Suppressor macrophage (primary cell): ENCODE results near the gene EMX2.

Experiments used
- DNase-seq, 4 experiments: peaks; one replicate each; pipeline ENCODE4 v3.0.0-alpha.2; 2020 to 2022

The EMX2 gene

GRCh38 chr10:117545141-117546019 is 2.8 kb downstream of the EMX2 start:
- DNase-seq, result no peak

GRCh38 chr10:117546020-117546580 is 3.6 kb downstream of the EMX2 start:
- DNase-seq, result no peak

- DNase-seq, result no peak
Observed at GRCh38 chr10:117546581-117547015, 4.1 kb downstream of the EMX2 start.

- DNase-seq, result no peak
Observed at GRCh38 chr10:117547016-117547715, 4.6 kb downstream of the EMX2 start.

DNA sequence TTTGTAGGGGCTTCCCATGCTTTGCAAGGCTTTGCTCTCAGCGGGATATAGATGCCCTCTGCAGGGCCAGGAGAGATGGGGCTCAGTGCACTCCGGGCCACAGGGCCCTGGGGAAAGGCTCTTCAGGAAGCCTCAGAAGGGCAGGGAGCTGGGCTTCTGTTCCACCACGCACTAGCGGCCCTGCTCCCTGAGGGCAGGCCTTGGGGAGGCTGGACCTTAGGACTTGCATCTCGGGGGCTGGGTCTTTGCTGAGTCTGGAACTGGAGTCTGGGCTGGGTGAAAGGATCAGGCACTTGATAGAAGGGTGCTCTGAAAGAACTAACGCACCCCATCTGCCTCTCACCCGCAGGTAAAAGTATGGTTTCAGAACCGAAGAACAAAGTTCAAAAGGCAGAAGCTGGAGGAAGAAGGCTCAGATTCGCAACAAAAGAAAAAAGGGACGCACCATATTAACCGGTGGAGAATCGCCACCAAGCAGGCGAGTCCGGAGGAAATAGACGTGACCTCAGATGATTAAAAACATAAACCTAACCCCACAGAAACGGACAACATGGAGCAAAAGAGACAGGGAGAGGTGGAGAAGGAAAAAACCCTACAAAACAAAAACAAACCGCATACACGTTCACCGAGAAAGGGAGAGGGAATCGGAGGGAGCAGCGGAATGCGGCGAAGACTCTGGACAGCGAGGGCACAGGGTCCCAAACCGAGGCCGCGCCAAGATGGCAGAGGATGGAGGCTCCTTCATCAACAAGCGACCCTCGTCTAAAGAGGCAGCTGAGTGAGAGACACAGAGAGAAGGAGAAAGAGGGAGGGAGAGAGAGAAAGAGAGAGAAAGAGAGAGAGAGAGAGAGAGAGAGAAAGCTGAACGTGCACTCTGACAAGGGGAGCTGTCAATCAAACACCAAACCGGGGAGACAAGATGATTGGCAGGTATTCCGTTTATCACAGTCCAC is 5.4 kb downstream of the EMX2 start:
- DNase-seq, result no peak

DNA sequence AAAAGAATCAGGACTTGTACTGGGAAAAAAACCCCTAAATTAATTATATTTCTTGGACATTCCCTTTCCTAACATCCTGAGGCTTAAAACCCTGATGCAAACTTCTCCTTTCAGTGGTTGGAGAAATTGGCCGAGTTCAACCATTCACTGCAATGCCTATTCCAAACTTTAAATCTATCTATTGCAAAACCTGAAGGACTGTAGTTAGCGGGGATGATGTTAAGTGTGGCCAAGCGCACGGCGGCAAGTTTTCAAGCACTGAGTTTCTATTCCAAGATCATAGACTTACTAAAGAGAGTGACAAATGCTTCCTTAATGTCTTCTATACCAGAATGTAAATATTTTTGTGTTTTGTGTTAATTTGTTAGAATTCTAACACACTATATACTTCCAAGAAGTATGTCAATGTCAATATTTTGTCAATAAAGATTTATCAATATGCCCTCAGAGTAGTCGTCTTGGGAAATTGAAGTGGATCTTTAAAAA is 6.6 kb downstream of the EMX2 start:
- no peak for DNase-seq

GRCh38 chr10:117550076-117550475 is 7.5 kb downstream of the EMX2 start:
- no peak for DNase-seq

DNA sequence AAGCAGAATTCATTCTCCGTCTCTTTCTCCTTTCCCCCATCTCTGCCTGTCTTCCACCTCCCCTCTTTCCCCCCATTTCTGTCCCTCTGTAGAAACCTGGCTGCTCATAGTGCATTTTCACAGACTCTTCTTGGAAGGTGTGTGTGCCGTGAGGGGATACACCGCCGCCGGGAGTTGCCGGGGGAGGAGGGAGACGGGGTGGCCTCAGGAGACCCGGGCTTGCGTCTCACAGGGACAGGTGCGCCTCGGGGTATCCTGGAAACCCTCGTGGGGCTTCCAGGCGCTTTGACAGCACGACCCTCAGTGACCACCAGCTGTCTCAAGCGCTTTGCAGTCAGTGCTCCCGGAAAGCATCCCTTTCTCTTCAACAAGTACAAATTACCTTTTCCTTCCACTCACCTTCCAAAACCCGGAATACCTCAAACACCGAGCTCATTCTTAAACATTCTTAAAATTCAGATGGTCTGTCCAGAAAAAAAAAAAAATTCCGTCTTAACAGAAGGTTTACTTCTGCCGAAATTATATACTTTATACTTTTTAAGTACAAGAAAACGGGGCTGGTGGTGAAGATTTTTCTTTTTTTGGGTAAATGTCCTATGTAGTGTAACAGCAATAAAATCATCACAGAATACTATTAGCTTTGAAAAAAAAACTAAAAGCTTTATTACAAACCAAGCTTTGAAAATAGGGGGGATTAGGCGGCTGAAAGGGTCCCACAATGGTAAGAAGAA is 8.2 kb downstream of the EMX2 start:
- no peak for DNase-seq

GRCh38 chr10:117551330-117552155 is 9.0 kb downstream of the EMX2 start:
- no peak for DNase-seq

DNA sequence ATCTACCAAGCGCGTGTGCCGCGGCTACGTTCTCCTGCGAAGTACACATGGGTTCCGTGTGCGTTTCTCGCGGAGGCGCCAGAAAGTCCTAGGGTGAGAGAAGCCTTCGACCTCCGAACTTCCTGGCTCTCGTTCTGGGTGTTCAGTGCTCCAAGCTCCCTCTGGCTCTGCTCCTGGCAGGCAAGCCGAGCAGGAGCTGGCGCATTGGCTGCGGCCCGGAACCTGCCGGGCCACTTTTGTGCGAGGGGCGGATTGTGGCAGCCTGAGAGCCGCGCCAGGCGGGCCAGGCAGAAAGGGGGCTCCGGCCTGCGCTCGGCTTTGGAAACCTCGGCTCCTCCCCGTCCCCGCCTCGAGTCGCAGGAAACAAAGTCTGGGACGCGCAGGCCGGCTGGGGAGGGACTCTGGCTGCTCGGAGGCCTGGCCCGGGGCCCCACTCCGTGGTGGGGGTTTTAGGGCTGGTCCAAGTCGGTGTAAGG is 9.6 kb downstream of the EMX2 start:
- DNase-seq, result no peak

GRCh38 chr10:117552701-117553141 is 10.2 kb downstream of the EMX2 start:
- DNase-seq, result no peak

GRCh38 chr10:117553142-117553814 is 10.7 kb downstream of the EMX2 start:
- no peak for DNase-seq

- no peak for DNase-seq
Observed at GRCh38 chr10:117553815-117554172, 11.2 kb downstream of the EMX2 start.

- DNase-seq, result no peak
Observed at GRCh38 chr10:117554241-117554814, 11.8 kb downstream of the EMX2 start.

DNA sequence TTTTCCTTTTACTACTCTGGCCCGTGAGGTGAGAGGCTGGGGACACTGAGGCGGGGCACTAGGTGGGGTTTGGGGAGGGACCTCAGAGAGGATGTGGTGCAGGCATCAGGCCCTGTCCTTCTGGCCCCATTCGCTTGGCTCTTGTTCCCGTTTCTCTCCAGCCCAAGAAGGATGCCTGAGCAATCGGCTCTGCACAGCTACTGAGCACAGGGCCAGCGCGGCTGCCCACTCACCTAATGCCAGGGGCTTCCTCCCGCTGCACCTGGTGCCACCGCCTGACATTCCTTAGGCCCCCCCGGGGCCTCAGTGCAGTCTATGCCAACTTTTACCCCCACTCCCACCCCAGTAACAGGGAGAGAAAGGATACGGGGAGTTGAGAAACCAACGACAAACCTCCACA is 12.5 kb downstream of the EMX2 start:
- no peak for DNase-seq

GRCh38 chr10:117555863-117556262 is 13.3 kb downstream of the EMX2 start:
- no peak for DNase-seq

GRCh38 chr10:117556356-117556755 is 13.8 kb downstream of the EMX2 start:
- DNase-seq, result no peak

GRCh38 chr10:117559712-117560111 is 17.2 kb downstream of the EMX2 start:
- no peak for DNase-seq

DNA sequence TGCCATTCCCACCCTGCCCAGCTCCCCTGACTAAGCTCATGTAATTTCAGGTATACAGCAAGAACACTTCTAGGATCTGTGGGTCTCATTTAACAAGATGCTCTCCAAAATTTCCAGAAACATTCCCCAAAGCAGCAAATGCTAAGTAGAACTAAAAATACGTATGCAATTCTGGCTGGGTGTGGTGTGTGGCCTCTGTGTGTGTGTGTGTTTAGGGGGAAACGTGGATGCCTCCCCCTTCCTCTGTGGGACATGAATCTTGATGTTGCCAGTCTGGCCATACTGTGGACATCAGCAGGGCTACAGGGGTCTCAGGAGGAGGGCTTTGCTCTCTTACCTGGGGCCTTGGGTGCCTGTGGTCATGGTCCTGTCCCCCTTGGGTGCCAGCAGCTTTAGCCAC is 18.4 kb downstream of the EMX2 start:
- DNase-seq, result no peak

GRCh38 chr10:117562220-117562619 is 19.7 kb downstream of the EMX2 start:
- DNase-seq, result no peak
